H1 (cell line): ENCODE measurements around the gene CENPA. TPM values are rescaled to one million over a fixed set of nuclear protein-coding genes. Genes with fewer than 3 reads are reported as not detected.

Source experiments
- CTCF ChIA-PET: fragments of 300-600 bp; sonication (Branson Sonifier 250); formaldehyde crosslinking; loops from one replicate; lab custom pipeline; 2021; ENCODE audit not compliant: partially characterized antibody; lab: Charles Lee
- POLR2A ChIA-PET: fragments of 300-600 bp; sonication (Branson Sonifier 250); formaldehyde crosslinking; loops from one replicate; lab custom pipeline; 2021; ENCODE audit warnings: inconsistent platforms; ENCODE audit not compliant: partially characterized antibody; lab: Charles Lee
- DNase-seq, 2 experiments: peaks; one replicate each; pipeline versions ENCODE4 v3.0.0 to v3.0.0-alpha.2; 2010 to 2022; ENCODE audit warnings: low spot score in 2 of 2, low read depth in 1 of 2, mixed read lengths in 1 of 2
- FAIRE-seq: peaks from 2 replicates; lab custom pipeline; 2011; peaks lifted over from hg19 to GRCh38; lab: Jason Lieb, UNC
- H2AFZ ChIP-seq: 2 replicates; pipeline ENCODE4 v1.8.1; 2012; ENCODE audit warnings: low read length, inconsistent platforms
- H2AK5ac ChIP-seq: 2 replicates; pipeline ENCODE4 v1.6.1; 2013; ENCODE audit warnings: low read depth, low read length
- H2BK120ac ChIP-seq: replicated peaks from 2 replicates; pipeline ENCODE3; 2013; ENCODE audit warnings: low read depth, low read length, inconsistent platforms
- H2BK12ac ChIP-seq: 2 replicates; pipeline ENCODE4 v1.6.1; 2013; ENCODE audit warnings: low read depth, low read length
- H2BK15ac ChIP-seq: 2 replicates; pipeline ENCODE4 v1.6.1; 2013; ENCODE audit warnings: low read length
- H2BK20ac ChIP-seq: 2 replicates; pipeline ENCODE4 v1.6.1; 2013; ENCODE audit warnings: low read length
- H2BK5ac ChIP-seq: 2 replicates; pipeline ENCODE4 v1.6.1; 2013; ENCODE audit warnings: low read depth, low read length
- H3K14ac ChIP-seq: 2 replicates; pipeline ENCODE4 v1.6.1; 2013; ENCODE audit warnings: inconsistent platforms; ENCODE audit not compliant: insufficient read length
- H3K18ac ChIP-seq: 2 replicates; pipeline ENCODE4 v1.6.1; 2013; ENCODE audit warnings: low read length; ENCODE audit errors: extremely low read depth
- H3K23ac ChIP-seq: 2 replicates; pipeline ENCODE4 v1.6.1; 2013; ENCODE audit warnings: inconsistent platforms; ENCODE audit not compliant: insufficient read length
- H3K23me2 ChIP-seq: 2 replicates; pipeline ENCODE4 v1.6.1; 2013; ENCODE audit warnings: low read depth, low read length
- H3K27ac ChIP-seq: 2 replicates; pipeline ENCODE4 v1.6.1; 2011; ENCODE audit warnings: low read depth, low read length, inconsistent platforms
- H3K27me3 ChIP-seq, 4 experiments: replicated peaks in 1 of 4; 1 replicate in 1 of 4; 2 replicates in 3 of 4; pipeline versions ENCODE4 v1.6.1 to v1.8.1; 2011 to 2013; ENCODE audit warnings: low read length in 3 of 4, mild to moderate bottlenecking in 3 of 4, inconsistent platforms in 2 of 4, mixed read lengths in 2 of 4, moderate library complexity in 1 of 4; ENCODE audit not compliant: control insufficient read depth in 3 of 4, insufficient read depth in 3 of 4; ENCODE audit errors: extremely low read depth in 1 of 4
- H3K36me3 ChIP-seq, 4 experiments: 2 replicates each; pipeline versions ENCODE4 v1.6.1 to v1.8.1; 2011 to 2013; ENCODE audit warnings: mild to moderate bottlenecking in 4 of 4, low read length in 3 of 4, moderate library complexity in 2 of 4, control low read depth in 1 of 4, inconsistent platforms in 1 of 4; ENCODE audit not compliant: insufficient read depth in 4 of 4, control insufficient read depth in 2 of 4
- H3K4ac ChIP-seq: replicated peaks from 2 replicates; pipeline ENCODE3; 2013; ENCODE audit warnings: low read length, low read depth, mixed read lengths, inconsistent platforms; ENCODE audit not compliant: insufficient read length
- H3K4me1 ChIP-seq, 4 experiments: replicated peaks in 1 of 4; 1 replicate in 1 of 4; 2 replicates in 3 of 4; pipeline versions ENCODE4 v1.6.1 to v1.8.1; 2011 to 2013; ENCODE audit warnings: low read length in 3 of 4, inconsistent platforms in 2 of 4, mixed read lengths in 1 of 4; ENCODE audit not compliant: insufficient read depth in 4 of 4, control insufficient read depth in 3 of 4
- H3K4me2 ChIP-seq, 2 experiments: 2 replicates each; pipeline versions ENCODE4 v1.6.1 to v1.8.1; 2011 to 2013; ENCODE audit warnings: low read depth in 2 of 2, low read length in 2 of 2, control low read depth in 1 of 2, inconsistent platforms in 1 of 2, mild to moderate bottlenecking in 1 of 2; ENCODE audit not compliant: insufficient read depth in 1 of 2
- H3K4me3 ChIP-seq, 4 experiments: fragments of 200-600, 300-600 bp in 1 of 4; sonication (generic), shearing (Covaris generic), sonication (Bioruptor Twin) in 1 of 4; 2 replicates each; pipeline versions ENCODE4 v1.5.1 to v1.8.1; 2011 to 2016; ENCODE audit warnings: low read length in 4 of 4, low read depth in 3 of 4, control low read depth in 2 of 4, inconsistent platforms in 2 of 4, mild to moderate bottlenecking in 2 of 4, mixed read lengths in 1 of 4, moderate library complexity in 1 of 4; ENCODE audit not compliant: insufficient read depth in 2 of 4; ENCODE audit errors: extremely low read depth in 1 of 4
- H3K56ac ChIP-seq: replicated peaks from 2 replicates; pipeline ENCODE3; 2013; ENCODE audit warnings: low read depth, mild to moderate bottlenecking, mixed read lengths, low read length, inconsistent platforms; ENCODE audit not compliant: insufficient read length
- H3K79me1 ChIP-seq: 2 replicates; pipeline ENCODE4 v1.6.1; 2013; ENCODE audit warnings: low read depth, low read length, control low read depth
- H3K79me2 ChIP-seq, 2 experiments: 2 replicates each; pipeline versions ENCODE4 v1.6.1 to v1.8.1; 2012 to 2013; ENCODE audit warnings: low read length in 2 of 2, mild to moderate bottlenecking in 2 of 2, inconsistent platforms in 1 of 2; ENCODE audit not compliant: insufficient read depth in 2 of 2, control insufficient read depth in 1 of 2
- H3K9ac ChIP-seq, 4 experiments: replicated peaks in 1 of 4; 1 replicate in 1 of 4; 2 replicates in 3 of 4; pipeline versions ENCODE4 v1.6.1 to v1.8.1; 2011 to 2013; ENCODE audit warnings: low read depth in 3 of 4, low read length in 3 of 4, control low read depth in 2 of 4, mild to moderate bottlenecking in 2 of 4, moderate library complexity in 2 of 4, inconsistent platforms in 1 of 4; ENCODE audit errors: extremely low read depth in 1 of 4
- H3K9me3 ChIP-seq, 2 experiments: 2 replicates each; pipeline versions ENCODE4 v1.6.1 to v1.8.1; 2012 to 2013; ENCODE audit warnings: mild to moderate bottlenecking in 2 of 2, moderate library complexity in 2 of 2, control low read depth in 1 of 2, inconsistent platforms in 1 of 2, low read depth in 1 of 2, low read length in 1 of 2, mixed read lengths in 1 of 2; ENCODE audit not compliant: insufficient read depth in 2 of 2
- H4K20me1 ChIP-seq, 2 experiments: replicated peaks in 1 of 2; 2 replicates each; pipeline versions ENCODE3 to v1.8.1; 2011 to 2013; ENCODE audit warnings: inconsistent platforms in 2 of 2, low read length in 2 of 2, mild to moderate bottlenecking in 1 of 2; ENCODE audit not compliant: insufficient read depth in 2 of 2, control insufficient read depth in 1 of 2
- H4K5ac ChIP-seq: 2 replicates; pipeline ENCODE4 v1.6.1; 2013; ENCODE audit warnings: low read length, low read depth, mixed read lengths, inconsistent platforms; ENCODE audit not compliant: insufficient read length
- H4K8ac ChIP-seq: 2 replicates; pipeline ENCODE4 v1.8.0; 2013; ENCODE audit warnings: mild to moderate bottlenecking, moderate library complexity, low read length, inconsistent platforms; ENCODE audit not compliant: insufficient read depth; ENCODE audit errors: extremely low read depth
- H4K91ac ChIP-seq: replicated peaks from 2 replicates; pipeline ENCODE3; 2013; ENCODE audit warnings: low read length, mixed read lengths, inconsistent platforms; ENCODE audit not compliant: insufficient read length
- BRCA1 ChIP-seq: IDR thresholded peaks from 2 replicates; pipeline ENCODE4 v1.6.1; 2012; ENCODE audit warnings: low read depth, low read length, improper control_type of control experiment
- CBX8 ChIP-seq: fragments of 300-800, 300-1000 bp; sonication (generic); IDR thresholded peaks from 2 replicates; pipeline ENCODE4 v1.7.1; 2016; ENCODE audit warnings: low read depth, low read length, borderline replicate concordance
- CTCF ChIP-seq, 3 experiments: IDR thresholded peaks; 1 replicate in 2 of 3; 2 replicates in 1 of 3; pipeline versions ENCODE4 v1.5.1 to v1.6.1; 2011; ENCODE audit warnings: low read length in 3 of 3, mild to moderate bottlenecking in 3 of 3, inconsistent platforms in 2 of 3, low read depth in 1 of 3, moderate library complexity in 1 of 3; ENCODE audit not compliant: insufficient read depth in 1 of 3; ENCODE audit errors: control extremely low read depth in 1 of 3
- KDM4A ChIP-seq: IDR thresholded peaks from one replicate; pipeline ENCODE4 v1.7.1; 2012; ENCODE audit warnings: low read depth, mild to moderate bottlenecking, moderate library complexity, low read length, inconsistent platforms; ENCODE audit not compliant: severe bottlenecking
- POLR2A ChIP-seq, 2 experiments: IDR thresholded peaks; 1 replicate in 1 of 2; 2 replicates in 1 of 2; pipeline ENCODE4 v1.6.1; 2011; ENCODE audit warnings: low read depth in 2 of 2, low read length in 2 of 2, mild to moderate bottlenecking in 2 of 2; ENCODE audit errors: control extremely low read depth in 1 of 2
- RBBP5 ChIP-seq: IDR thresholded peaks from 2 replicates; pipeline ENCODE4 v1.7.1; 2012; ENCODE audit warnings: low read depth, mild to moderate bottlenecking, inconsistent platforms, low read length, moderate library complexity, borderline replicate concordance
- SAP30 ChIP-seq: fragments of 300-600 bp; sonication (generic); IDR thresholded peaks from 2 replicates; pipeline ENCODE4 v1.7.1; 2012; ENCODE audit warnings: low read length, moderate library complexity, mild to moderate bottlenecking, inconsistent platforms; ENCODE audit not compliant: insufficient read depth, insufficient replicate concordance
- SIN3A ChIP-seq, 2 experiments: IDR thresholded peaks in 1 of 2; conservative IDR thresholded peaks in 1 of 2; 2 replicates each; pipeline ENCODE4 v1.6.1; 2011 to 2012; ENCODE audit warnings: low read length in 2 of 2, improper control_type of control experiment in 1 of 2, low read depth in 1 of 2, mild to moderate bottlenecking in 1 of 2
- SIX5 ChIP-seq: IDR thresholded peaks from 2 replicates; pipeline ENCODE4 v1.6.1; 2011; ENCODE audit warnings: mild to moderate bottlenecking, low read depth, low read length
- SUZ12 ChIP-seq: fragments of 200-600 bp; sonication (generic); IDR thresholded peaks from 2 replicates; pipeline ENCODE4 v1.6.1; 2012; ENCODE audit warnings: mild to moderate bottlenecking, inconsistent platforms, low read length, moderate library complexity, mixed read lengths
- WGBS, 2 experiments: shearing (Covaris generic) in 1 of 2; methylation state at CpG; one replicate each; pipeline versions ENCODE4 v1.1.6 to v1.1.7; 2013 to 2015; ENCODE audit warnings: low lambda C conversion rate in 2 of 2, mixed read lengths in 2 of 2, inconsistent platforms in 1 of 2, low coverage in 1 of 2, missing lambda C conversion rate in 1 of 2; ENCODE audit not compliant: insufficient replicate concordance in 2 of 2, insufficient coverage in 1 of 2, insufficient read length in 1 of 2; ENCODE audit errors: extremely low coverage in 1 of 2, missing lambda C conversion rate in 1 of 2; 5-methylcytosine and 5-hydroxymethylcytosine counted together
- polyA plus RNA-seq, 7 experiments: library from polyadenylated mRNA; depleted of rRNA in 3 of 7; stranded (reverse) in 5 of 7; unstranded in 2 of 7; fragments of >200 nt in 5 of 7; fragments of 200-250 nt in 2 of 7; gene quantifications; 1 replicate in 5 of 7; 2 replicates in 1 of 7; 4 replicates in 1 of 7; pipeline versions ENCODE4 v1.2.1 to v1.2.3, GENCODE V29; 2011 to 2013; ENCODE audit warnings: missing spikeins in 2 of 7, mixed read lengths in 2 of 7
- total RNA-seq: library from RNA; stranded (reverse); fragmentation: NEBNext Ultra II Directional; extraction: Animal tissue kit (Norgen Biotek cat#: 25700); gene quantifications from 2 replicates; pipeline ENCODE4 v1.2.1, GENCODE V29; 2021

Gene CENPA
- total and polyA plus RNA-seq, 2 of the 8 experiments (the other 6 are each of a cell fraction or from before 2014, with no cell fraction given), result 19.4 to 30.9 TPM

GRCh38 chr2:26780203-26780760, 5.6 kb upstream of the CENPA start:
- H3K4me2 ChIP-seq, result no peak overlapping the region
- H3K9me3 ChIP-seq, result no peaks in the 10 kb centered on the region
- POLR2A ChIA-PET, result interaction anchor here (1.1 to 2.2 kb wide), 2 partner anchors 8 to 11 kb away, joined by 3 to 6 read pairs; no protein-coding TSS in a partner anchor
- TF ChIP-seq CTCF (IDR thresholded peaks at IDR 0.05; ENCODE audit: control extremely low read depth in 1 of 3, insufficient read depth in 1 of 3, low read depth in 1 of 3, low read length in 3 of 3) (no peak), SAP30 (no peak), BRCA1 (no peak), CBX8 (no peak), RBBP5 (no peak), SIX5 (no peak), KDM4A (no peak), SUZ12 (no peak), POLR2A (IDR thresholded peaks at IDR 0.05; ENCODE audit: control extremely low read depth in 1 of 2, low read depth in 2 of 2, low read length in 2 of 2) (no peak), SIN3A (conservative IDR thresholded peaks at IDR 0.05 in 1 of 2, IDR thresholded peaks at IDR 0.05 in 1 of 2; ENCODE audit: low read depth in 1 of 2, low read length in 2 of 2) (no peak)

More at GRCh38 chr2:26780203-26780760, 5.6 kb upstream of the CENPA start:
- WGBS, 2 experiments, result 95% methylated on average over 4 of the region's 4 CpGs; no CpG with 5 or more reads in 1 of the 2 experiments
- Histone ChIP-seq H2BK120ac (no peak overlapping the region), H3K14ac (no peak overlapping the region), H3K56ac (no peak overlapping the region), H2BK5ac (no peak overlapping the region), H2AK5ac (no peak overlapping the region), H3K23ac (no peak overlapping the region), H3K4ac (no peak overlapping the region), H2BK15ac (no peak overlapping the region), H3K4me1 (no peaks in the 10 kb centered on the region), H3K27ac (no peak overlapping the region), H4K91ac (no peak overlapping the region), H3K9ac (no peak overlapping the region), H2BK20ac (no peak overlapping the region), H3K23me2 (no peaks in the 10 kb centered on the region), H3K4me3 (no peak overlapping the region), H4K20me1 (no peaks in the 10 kb centered on the region), H3K27me3 (peaks cover 0 to 5% (median 4%) of the 10 kb centered on the region in 4 experiments; a peak in 2 of 7 replicates), H4K8ac (no peak overlapping the region), H4K5ac (no peak overlapping the region), H3K79me2 (no peaks in the 10 kb centered on the region), H2AFZ (no peak overlapping the region), H3K79me1 (no peaks in the 10 kb centered on the region), H2BK12ac (no peak overlapping the region), H3K36me3 (peaks cover 5 to 7% (median 6%) of the 10 kb centered on the region in 4 experiments; a peak in 4 of 8 replicates), H3K18ac (no peak overlapping the region)
- no peak for DNase-seq
- CTCF ChIA-PET, result interaction anchor here (2.2 kb wide), 1 partner anchor 10 kb away, joined by 11 read pairs; no protein-coding TSS in a partner anchor
- FAIRE-seq, result no peak
